A549 (cell line): Measurements from ENCODE around the gene ACVR2A. TPM values are rescaled to one million over a fixed set of nuclear protein-coding genes. Genes with fewer than 3 reads are reported as not detected.

Experiments used
- ATAC-seq, 2 experiments: fragments of 200-7000 bp in 1 of 2; fragments of >200 bp in 1 of 2; cut with Nextera tagmentation in 1 of 2; cut with Tn5 transposase in 1 of 2; 3 replicates each; pipeline versions ENCODE4 v1.8.0 to v1.9.1; 2018 to 2020; ENCODE audit warnings: mild to moderate bottlenecking in 1 of 2, moderate library complexity in 1 of 2
- CTCF ChIA-PET: fragments of 300-600 bp; sonication (Branson Sonifier 250); formaldehyde crosslinking; extraction: SDS; loops from one replicate; lab custom pipeline; 2021; ENCODE audit warnings: antibody characterized with exemption, inconsistent platforms; lab: Yijun Ruan, JAX
- POLR2A ChIA-PET: fragments of 350-600 bp; formaldehyde crosslinking; extraction: SDS; loops from one replicate; lab custom pipeline; 2021; ENCODE audit warnings: antibody characterized with exemption, inconsistent platforms; lab: Yijun Ruan, JAX
- DNase-seq, 2 experiments: peaks; one replicate each; pipeline versions ENCODE4 v3.0.0 to v3.0.0-alpha.2; 2011 to 2016; ENCODE audit warnings: low read depth in 1 of 2, low spot score in 1 of 2
- FAIRE-seq: peaks from 2 replicates; lab custom pipeline; 2011; peaks lifted over from hg19 to GRCh38; lab: Jason Lieb, UNC
- H3K27ac ChIP-seq, 2 experiments: fragments of >200 bp; sonication (Bioruptor Twin); formaldehyde crosslinking; 3 replicates each; pipeline ENCODE4 v1.5.1; 2016 to 2017
- H3K4me1 ChIP-seq: fragments of >200 bp; sonication (Bioruptor Twin); formaldehyde crosslinking; 3 replicates; pipeline ENCODE4 v1.6.1; 2016
- H3K4me2 ChIP-seq: fragments of >200 bp; sonication (Bioruptor Twin); formaldehyde crosslinking; 3 replicates; pipeline ENCODE4 v1.6.1; 2016
- H3K4me3 ChIP-seq: fragments of >200 bp; sonication (Bioruptor Twin); formaldehyde crosslinking; 3 replicates; pipeline ENCODE4 v1.5.1; 2016
- H3K9me3 ChIP-seq: fragments of >200 bp; sonication (Bioruptor Twin); formaldehyde crosslinking; 3 replicates; pipeline ENCODE4 v1.6.1; 2016
- BHLHE40 ChIP-seq: IDR thresholded peaks from 2 replicates; pipeline ENCODE4 v1.6.1; 2012; ENCODE audit warnings: low read depth, low read length, inconsistent platforms
- CBX8 ChIP-seq: fragments of 200-600 bp; sonication (generic); IDR thresholded peaks from 2 replicates; pipeline ENCODE4 v1.6.1; 2016
- CEBPB ChIP-seq, 2 experiments: fragments of >200 bp in 1 of 2; sonication (Bioruptor Twin) in 1 of 2; formaldehyde crosslinking in 1 of 2; IDR thresholded peaks; 2 replicates each; pipeline ENCODE4 v1.6.1; 2012 to 2016
- EHMT2 ChIP-seq: fragments of 200-600 bp; sonication (generic); IDR thresholded peaks from 2 replicates; pipeline ENCODE4 v1.6.1; 2016; ENCODE audit warnings: antibody characterized with exemption, low read depth, mild to moderate bottlenecking, moderate library complexity
- FOSB ChIP-seq: fragments of 250-450 bp; sonication (Bioruptor Pico); IDR thresholded peaks from 2 replicates; pipeline ENCODE4 v1.5.0; 2020; ENCODE audit warnings: mild to moderate bottlenecking, moderate library complexity
- HDAC2 ChIP-seq: fragments of 200-600 bp; sonication (generic); IDR thresholded peaks from 2 replicates; pipeline ENCODE4 v1.6.1; 2016
- HOXA7 ChIP-seq: fragments of 250-450 bp; sonication (Bioruptor Pico); IDR thresholded peaks from 2 replicates; pipeline ENCODE4 v1.5.0; 2020; ENCODE audit warnings: mild to moderate bottlenecking, moderate library complexity
- JUN ChIP-seq, 2 experiments: fragments of >200 bp; sonication (Bioruptor Twin); formaldehyde crosslinking; IDR thresholded peaks; 2 replicates in 1 of 2; 3 replicates in 1 of 2; pipeline ENCODE4 v1.6.1; 2016 to 2017
- KDM1A ChIP-seq: fragments of 200-600 bp; sonication (generic); IDR thresholded peaks from 2 replicates; pipeline ENCODE4 v1.6.1; 2016; ENCODE audit warnings: low read depth, mild to moderate bottlenecking
- POLR2AphosphoS2 ChIP-seq: conservative IDR thresholded peaks from 2 replicates; pipeline ENCODE4 v1.6.1; 2012; ENCODE audit warnings: low read length, improper control_type of control experiment, inconsistent platforms
- RAD21 ChIP-seq, 2 experiments: fragments of >200 bp in 1 of 2; sonication (Bioruptor Twin) in 1 of 2; formaldehyde crosslinking in 1 of 2; IDR thresholded peaks in 1 of 2; conservative IDR thresholded peaks in 1 of 2; 2 replicates in 1 of 2; 3 replicates in 1 of 2; pipeline ENCODE4 v1.6.1; 2012 to 2018; ENCODE audit warnings: inconsistent platforms in 1 of 2
- RCOR1 ChIP-seq: fragments of 150-350 bp; IDR thresholded peaks from 2 replicates; pipeline ENCODE4 v1.6.1; 2014; ENCODE audit warnings: antibody characterized with exemption, low read length, low read depth
- SMC3 ChIP-seq: fragments of >200 bp; sonication (Bioruptor Twin); formaldehyde crosslinking; IDR thresholded peaks from 3 replicates; pipeline ENCODE4 v1.6.1; 2018; ENCODE audit warnings: inconsistent platforms
- SREBF2 ChIP-seq: fragments of 450-650 bp; IDR thresholded peaks from 2 replicates; pipeline ENCODE4 v1.6.1; 2014; ENCODE audit warnings: mild to moderate bottlenecking, moderate library complexity
- ZNF302 ChIP-seq: fragments of 250-450 bp; sonication (Bioruptor Pico); IDR thresholded peaks from 2 replicates; pipeline ENCODE4 v1.9.0; 2021; ENCODE audit warnings: inconsistent platforms, mild to moderate bottlenecking, moderate library complexity
- whole genome bisulfite sequencing: methylation state at CpG from one replicate; pipeline ENCODE4 v1.1.6; 2017; ENCODE audit errors: missing lambda C conversion rate; 5-methylcytosine and 5-hydroxymethylcytosine counted together
- polyA plus RNA-seq, 4 experiments: library from polyadenylated mRNA; depleted of rRNA in 3 of 4; stranded (reverse); fragments of >200 nt; fragmentation: RNase III in 1 of 4; extraction: RNeasy Plus Mini Kit Qiagen cat#74134 plus additional on column Dnase treatment in 1 of 4; gene quantifications; 2 replicates in 3 of 4; 3 replicates in 1 of 4; pipeline ENCODE4 v1.2.3, GENCODE V29; 2011 to 2017
- TF ChIP-seq, protein P1 (sequence below): fragments of >200 bp; sonication (Bioruptor Twin); formaldehyde crosslinking; IDR thresholded peaks from 2 replicates; pipeline ENCODE4 v1.6.1; 2016
- TF ChIP-seq, protein P2 (sequence below): fragments of >200 bp; sonication (Bioruptor Twin); formaldehyde crosslinking; IDR thresholded peaks from 3 replicates; pipeline ENCODE4 v1.5.1; 2016
- TF ChIP-seq, protein P3 (sequence below): fragments of >200 bp; sonication (Bioruptor Twin); formaldehyde crosslinking; IDR thresholded peaks from 3 replicates; pipeline ENCODE4 v1.6.1; 2016
- TF ChIP-seq, protein P4 (sequence below): IDR thresholded peaks from 2 replicates; pipeline ENCODE4 v1.6.1; 2012; ENCODE audit warnings: low read depth, borderline replicate concordance

ACVR2A gene
- polyA plus RNA-seq, 2 of the 4 experiments (the other 2 are of a cell fraction): 2.6 to 5.7 TPM

DNA sequence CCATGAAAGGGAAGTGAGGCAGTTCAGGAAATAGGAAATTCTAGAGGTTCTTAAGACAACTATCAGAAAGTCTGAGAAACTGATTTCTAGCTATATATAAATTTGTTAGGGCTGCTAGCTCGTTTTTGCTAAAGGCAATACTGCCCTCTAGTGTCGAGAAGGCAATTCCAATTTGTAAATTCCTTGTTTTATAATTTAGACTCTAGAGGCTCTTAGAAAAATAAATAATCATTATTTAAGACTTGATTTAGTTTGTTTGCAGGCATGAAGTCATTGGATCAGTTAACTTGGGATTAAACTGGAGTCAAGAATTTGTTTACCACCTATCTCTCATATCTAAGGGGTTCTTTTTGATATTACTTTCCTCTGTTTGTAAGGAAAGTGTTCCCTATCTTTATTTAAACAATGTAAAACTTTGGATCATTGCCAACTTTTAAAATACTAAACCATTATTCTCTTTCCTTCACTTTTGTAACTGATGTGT is 66.2 kb downstream of the ACVR2A start:
- peak; percentile 84 for TF ChIP-seq SMC3
- no peak for TF ChIP-seq KDM1A
- TF ChIP-seq, protein P1, sequence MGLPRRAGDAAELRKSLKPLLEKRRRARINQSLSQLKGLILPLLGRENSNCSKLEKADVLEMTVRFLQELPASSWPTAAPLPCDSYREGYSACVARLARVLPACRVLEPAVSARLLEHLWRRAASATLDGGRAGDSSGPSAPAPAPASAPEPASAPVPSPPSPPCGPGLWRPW: no peak
- TF ChIP-seq POLR2AphosphoS2: no peak
- TF ChIP-seq RAD21 (conservative IDR thresholded peaks at IDR 0.05 in 1 of 2, IDR thresholded peaks at IDR 0.05 in 1 of 2): peak; percentile 88 to 90
- TF ChIP-seq, protein P2, sequence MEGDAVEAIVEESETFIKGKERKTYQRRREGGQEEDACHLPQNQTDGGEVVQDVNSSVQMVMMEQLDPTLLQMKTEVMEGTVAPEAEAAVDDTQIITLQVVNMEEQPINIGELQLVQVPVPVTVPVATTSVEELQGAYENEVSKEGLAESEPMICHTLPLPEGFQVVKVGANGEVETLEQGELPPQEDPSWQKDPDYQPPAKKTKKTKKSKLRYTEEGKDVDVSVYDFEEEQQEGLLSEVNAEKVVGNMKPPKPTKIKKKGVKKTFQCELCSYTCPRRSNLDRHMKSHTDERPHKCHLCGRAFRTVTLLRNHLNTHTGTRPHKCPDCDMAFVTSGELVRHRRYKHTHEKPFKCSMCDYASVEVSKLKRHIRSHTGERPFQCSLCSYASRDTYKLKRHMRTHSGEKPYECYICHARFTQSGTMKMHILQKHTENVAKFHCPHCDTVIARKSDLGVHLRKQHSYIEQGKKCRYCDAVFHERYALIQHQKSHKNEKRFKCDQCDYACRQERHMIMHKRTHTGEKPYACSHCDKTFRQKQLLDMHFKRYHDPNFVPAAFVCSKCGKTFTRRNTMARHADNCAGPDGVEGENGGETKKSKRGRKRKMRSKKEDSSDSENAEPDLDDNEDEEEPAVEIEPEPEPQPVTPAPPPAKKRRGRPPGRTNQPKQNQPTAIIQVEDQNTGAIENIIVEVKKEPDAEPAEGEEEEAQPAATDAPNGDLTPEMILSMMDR: peak; percentile 90
- no peak overlapping the region for H3K4me2 ChIP-seq
- ChIA-PET CTCF (interaction anchor here (0.7 to 2.8 kb wide), 10 partner anchors 9 to 1177 kb away, joined by 3 to 11 read pairs (median 5); partner anchors contain the start of gene ACVR2A), POLR2A (interaction anchor here (1.5 kb wide), 1 partner anchor 67 kb away, joined by 3 read pairs; no protein-coding TSS in a partner anchor)
- no peak overlapping the region for H3K27ac ChIP-seq
- peak; percentile 56 to 68; a peak in 4 of 6 replicates for ATAC-seq
- no peak for FAIRE-seq
- 2% methylated on average over 2 of the region's 2 CpGs for WGBS
- 0 out of 3 replicates have a peak, but pooled peaks cover 4% of the 10 kb centered on the region for H3K4me1 ChIP-seq
- no peaks in the 10 kb centered on the region for H3K9me3 ChIP-seq
- peak in 1 of 2 experiments; percentile 61 for DNase-seq
- no peak overlapping the region for H3K4me3 ChIP-seq

DNA sequence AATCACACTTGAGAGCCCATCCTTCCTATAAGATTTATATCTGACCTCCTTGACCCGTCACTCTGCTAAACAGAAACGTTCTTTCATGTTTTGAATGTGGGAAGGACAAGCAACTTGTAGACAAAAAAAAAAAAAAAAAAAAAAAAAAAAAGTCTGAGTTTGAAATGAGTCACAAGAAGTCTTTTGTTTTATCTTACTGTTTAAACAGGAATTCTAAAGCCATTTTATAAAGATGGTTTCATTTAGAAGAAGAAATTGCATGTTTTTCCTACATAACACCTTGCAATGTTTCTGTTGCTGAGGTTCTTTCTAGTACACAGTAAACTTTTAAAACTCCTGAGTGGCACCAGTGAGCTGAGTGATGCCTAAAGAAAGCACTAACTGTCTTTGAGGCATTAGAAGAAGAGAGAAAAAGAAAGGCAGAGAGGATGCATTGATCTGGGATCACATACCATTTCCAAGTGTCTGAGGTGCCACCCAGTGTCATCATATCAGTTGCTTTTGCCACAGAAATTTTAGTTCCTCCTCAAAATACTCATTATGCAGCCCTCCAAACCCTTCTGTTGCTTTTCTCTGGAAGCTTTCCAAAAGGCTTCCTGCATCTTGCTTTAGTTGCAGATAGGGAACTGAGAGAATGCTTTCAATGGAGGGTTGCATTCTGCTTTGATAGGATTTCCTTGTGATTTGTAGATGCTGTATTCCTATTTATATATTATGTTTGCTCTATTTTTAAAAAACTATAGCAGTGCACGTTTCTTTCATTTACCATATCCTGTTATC is 69.1 kb downstream of the ACVR2A start:
- CTCF ChIA-PET: interaction anchor here (1.6 kb wide), 1 partner anchor 831 kb away, joined by 3 read pairs; no protein-coding TSS in a partner anchor
- no peak overlapping the region for H3K4me2 ChIP-seq
- H3K4me3 ChIP-seq: no peak overlapping the region
- no peak for DNase-seq
- 0 out of 3 replicates have a peak, but pooled peaks cover 4% of the 10 kb centered on the region for H3K4me1 ChIP-seq
- FAIRE-seq: no peak
- no peak overlapping the region for H3K27ac ChIP-seq
- TF ChIP-seq, protein P3, sequence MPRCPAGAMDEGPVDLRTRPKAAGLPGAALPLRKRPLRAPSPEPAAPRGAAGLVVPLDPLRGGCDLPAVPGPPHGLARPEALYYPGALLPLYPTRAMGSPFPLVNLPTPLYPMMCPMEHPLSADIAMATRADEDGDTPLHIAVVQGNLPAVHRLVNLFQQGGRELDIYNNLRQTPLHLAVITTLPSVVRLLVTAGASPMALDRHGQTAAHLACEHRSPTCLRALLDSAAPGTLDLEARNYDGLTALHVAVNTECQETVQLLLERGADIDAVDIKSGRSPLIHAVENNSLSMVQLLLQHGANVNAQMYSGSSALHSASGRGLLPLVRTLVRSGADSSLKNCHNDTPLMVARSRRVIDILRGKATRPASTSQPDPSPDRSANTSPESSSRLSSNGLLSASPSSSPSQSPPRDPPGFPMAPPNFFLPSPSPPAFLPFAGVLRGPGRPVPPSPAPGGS: no peak
- TF ChIP-seq ZNF302 (CRISPR knock-in tag) (no peak), EHMT2 (no peak), HOXA7 (CRISPR knock-in tag) (no peak), CBX8 (no peak), BHLHE40 (no peak), FOSB (CRISPR knock-in tag) (no peak), HDAC2 (no peak), SREBF2 (no peak), CEBPB (IDR thresholded peaks at IDR 0.05) (no peak), JUN (IDR thresholded peaks at IDR 0.05) (no peak), RCOR1 (no peak)
- TF ChIP-seq, protein P4, sequence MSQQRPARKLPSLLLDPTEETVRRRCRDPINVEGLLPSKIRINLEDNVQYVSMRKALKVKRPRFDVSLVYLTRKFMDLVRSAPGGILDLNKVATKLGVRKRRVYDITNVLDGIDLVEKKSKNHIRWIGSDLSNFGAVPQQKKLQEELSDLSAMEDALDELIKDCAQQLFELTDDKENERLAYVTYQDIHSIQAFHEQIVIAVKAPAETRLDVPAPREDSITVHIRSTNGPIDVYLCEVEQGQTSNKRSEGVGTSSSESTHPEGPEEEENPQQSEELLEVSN: no peak
- TF ChIP-seq, all 56 proteins: peak for 0
- 66% methylated on average over 3 of the region's 3 CpGs for WGBS
- ATAC-seq: no peak
- no peaks in the 10 kb centered on the region for H3K9me3 ChIP-seq
- POLR2A ChIA-PET: no interaction called here
